ENCODE results near the gene ABCF2.

The ABCF2 gene

DNA sequence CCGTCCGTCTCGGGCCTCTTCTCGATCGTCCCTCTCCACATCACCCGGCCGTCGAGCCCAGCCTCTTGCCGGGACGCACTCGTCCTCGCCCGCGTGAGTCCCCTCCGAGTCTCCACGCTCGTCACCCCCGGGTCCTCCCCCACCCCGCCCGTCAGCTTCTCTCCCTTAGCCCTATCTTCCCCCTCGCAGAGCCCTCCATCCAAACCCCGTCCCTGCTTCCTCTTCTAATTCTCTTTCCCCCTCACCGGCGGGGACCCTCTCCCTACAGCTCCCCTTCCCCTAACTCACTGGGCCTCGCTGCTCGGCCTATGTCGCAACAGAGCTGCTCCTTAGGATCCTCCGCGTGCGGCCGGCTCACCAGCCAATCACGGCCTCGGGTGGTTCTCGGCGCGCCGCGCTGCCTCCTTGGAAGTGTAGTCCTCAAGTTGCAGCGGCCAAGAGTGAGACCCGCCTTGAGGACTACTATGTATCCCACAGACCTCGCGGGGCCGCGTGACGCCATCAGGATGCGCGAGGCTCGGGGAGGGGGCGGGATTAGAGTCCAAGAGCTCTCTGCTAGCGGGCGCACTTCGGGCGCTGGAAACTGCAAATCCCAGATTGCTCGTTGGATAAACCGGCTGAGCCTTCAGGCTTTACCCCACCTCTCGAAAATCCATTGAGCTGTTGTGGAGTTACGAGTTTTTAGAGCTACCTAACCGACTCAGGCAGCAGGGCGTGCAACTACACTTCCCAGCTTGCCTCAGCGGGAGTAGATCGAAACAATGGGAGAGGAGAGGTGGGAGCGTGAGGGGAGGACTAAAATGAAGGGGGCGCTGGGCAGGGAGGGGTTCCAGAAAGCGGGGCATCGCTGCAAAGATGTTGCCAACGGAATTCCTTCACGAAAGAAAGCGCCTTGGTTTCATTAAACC, at the start of gene ABCF2:
TSS of gene ABCF2 (minus strand) at position 331 of the 908 bp plus-strand sequence. CDS start 747 bp downstream, outside the sequence.
- H3K4me3 Mint-ChIP-seq, result peak within 1 kb of the TSS; percentile 97
- CTCF ChIA-PET, result interaction anchor here (0.6 to 2.9 kb wide), 4 partner anchors 12 to 117 kb away, joined by 3 to 16 read pairs (median 3); no protein-coding TSS in a partner anchor
- peaks cover 17% of the 10 kb centered on the region for H3K27me3 Mint-ChIP-seq
- no peaks in the 10 kb centered on the region for H3K9me3 Mint-ChIP-seq
- peaks cover 46% of the 10 kb centered on the region for H3K4me1 Mint-ChIP-seq
- peak; percentile 99 for DNase-seq
- H3K27ac Mint-ChIP-seq, result peak within 1 kb of the TSS; percentile 89
- H3K36me3 Mint-ChIP-seq, result peaks cover 29% of the 10 kb centered on the region

DNA sequence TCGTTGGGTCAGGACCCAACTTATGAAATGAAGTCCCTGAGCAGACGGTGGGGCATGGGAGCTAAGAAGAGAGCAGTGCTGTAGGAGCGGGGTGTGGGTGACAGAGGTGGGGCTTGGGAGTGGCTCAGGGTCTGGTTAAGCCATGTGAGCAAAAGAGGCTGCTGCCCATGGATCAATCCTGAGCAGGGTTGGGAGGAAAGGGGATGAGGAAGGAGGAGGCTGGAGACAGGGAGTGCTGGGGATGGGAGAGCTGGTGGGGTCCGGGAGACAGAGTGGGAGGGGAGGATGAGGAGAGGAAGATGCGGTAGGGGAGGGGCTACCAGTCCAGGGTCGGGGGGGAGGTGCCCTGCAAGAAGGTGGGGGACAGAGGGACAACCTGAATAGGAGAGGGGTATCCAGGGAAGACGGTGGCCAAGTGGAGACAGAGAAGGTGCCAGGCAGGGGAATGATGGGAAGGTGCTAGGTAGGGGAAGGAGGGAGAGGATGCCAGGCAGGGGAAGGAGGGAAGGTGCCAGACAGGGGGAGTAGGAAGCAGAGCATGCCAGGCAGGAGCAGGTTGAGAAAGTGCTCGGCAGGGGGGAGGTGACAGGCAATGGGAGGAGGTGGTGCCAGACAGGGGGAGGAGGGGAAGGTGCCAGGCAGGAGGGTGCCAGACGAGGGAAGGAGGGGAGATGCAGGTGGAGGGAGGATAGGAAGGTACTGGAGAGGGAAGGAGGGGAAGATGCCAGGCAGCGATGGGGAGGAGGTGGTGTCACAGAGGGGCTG, 49.0 kb upstream of the ABCF2 start:
- Mint-ChIP-seq H3K9me3 (no peaks in the 10 kb centered on the region), H3K27ac (no peak overlapping the region), H3K27me3 (peaks cover 51% of the 10 kb centered on the region), H3K36me3 (no peaks in the 10 kb centered on the region), H3K4me3 (peak overlapping the region; percentile 42), H3K4me1 (peaks cover 28% of the 10 kb centered on the region)
- DNase-seq, result peak; percentile 25
- CTCF ChIA-PET, result no interaction called here

DNA sequence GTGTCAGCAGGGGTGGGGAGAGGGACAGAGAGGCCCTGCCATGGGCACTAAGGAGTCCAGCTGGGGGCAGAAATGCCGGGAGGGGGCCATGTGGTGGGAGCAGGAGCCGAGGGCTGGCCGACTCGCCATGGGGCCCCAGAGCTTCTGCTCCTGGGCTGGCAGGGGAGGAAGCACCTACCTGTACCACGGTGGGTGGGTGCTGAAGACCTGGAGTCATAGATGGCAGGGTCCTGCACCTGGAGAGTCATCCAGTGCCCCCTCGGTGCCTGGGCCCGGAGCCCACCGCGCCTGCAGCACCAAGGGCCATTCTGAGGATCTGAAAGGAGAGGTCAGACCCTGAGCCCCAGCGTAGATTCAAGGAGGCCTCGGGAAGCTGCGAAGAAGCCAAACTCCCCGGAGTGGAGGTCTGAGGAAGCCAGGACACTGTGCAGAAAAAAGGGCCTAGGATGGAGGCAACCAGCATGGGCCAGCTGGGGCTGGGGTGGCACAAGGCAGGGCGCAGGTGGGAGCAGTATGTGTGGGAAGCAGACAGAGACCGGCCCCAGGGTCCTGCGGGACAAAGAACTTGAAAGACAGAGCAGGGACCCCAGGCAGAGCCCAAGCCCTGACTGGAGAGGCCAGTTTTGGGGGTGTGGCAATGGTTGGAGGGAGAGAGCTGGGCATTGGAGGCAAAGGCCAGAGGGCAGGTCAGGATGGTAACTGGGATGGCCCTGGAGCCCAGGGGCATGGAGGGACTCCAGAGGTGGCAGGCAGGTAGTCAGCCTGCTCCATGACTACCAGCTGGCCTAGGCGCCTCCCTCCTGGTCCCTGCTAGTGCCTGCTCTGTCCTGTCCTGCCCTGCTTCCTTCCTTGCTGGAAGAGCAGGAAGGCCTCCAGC, 48.2 kb upstream of the ABCF2 start:
- Mint-ChIP-seq H3K9me3 (no peaks in the 10 kb centered on the region), H3K36me3 (no peaks in the 10 kb centered on the region), H3K27ac (no peak overlapping the region), H3K4me3 (peak overlapping the region; percentile 36), H3K27me3 (peaks cover 50% of the 10 kb centered on the region), H3K4me1 (peaks cover 28% of the 10 kb centered on the region)
- CTCF ChIA-PET, result interaction anchor here (0.9 to 1.2 kb wide), 2 partner anchors 31 to 75 kb away, joined by 3 read pairs; no protein-coding TSS in a partner anchor
- DNase-seq, result no peak

DNA sequence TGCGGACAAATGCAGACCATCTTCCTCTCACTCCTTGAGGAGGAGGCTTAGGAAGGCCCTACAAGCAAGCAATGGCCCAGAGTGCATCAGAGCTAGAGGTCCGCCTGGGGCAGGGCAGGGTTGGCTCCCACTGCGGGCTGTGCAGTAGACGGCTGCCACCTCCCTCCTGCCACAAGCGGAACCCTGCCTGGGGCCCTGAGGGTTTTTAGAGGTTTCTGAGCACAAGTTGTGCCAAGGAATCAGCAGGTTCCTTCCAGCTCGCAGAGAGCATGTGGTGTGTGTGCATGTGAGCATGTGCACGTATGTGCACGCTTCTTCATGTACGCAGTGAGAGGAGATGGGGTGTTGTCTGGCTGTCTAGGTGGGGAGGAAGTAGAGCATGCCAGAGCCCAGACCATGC, 47.4 kb upstream of the ABCF2 start:
- no peak overlapping the region for H3K27ac Mint-ChIP-seq
- CTCF ChIA-PET, result interaction anchor here (0.6 to 1.2 kb wide), 3 partner anchors 30 to 90 kb away, joined by 3 read pairs; no protein-coding TSS in a partner anchor
- H3K4me1 Mint-ChIP-seq, result peaks cover 28% of the 10 kb centered on the region
- no peak overlapping the region for H3K4me3 Mint-ChIP-seq
- no peaks in the 10 kb centered on the region for H3K36me3 Mint-ChIP-seq
- H3K9me3 Mint-ChIP-seq, result no peaks in the 10 kb centered on the region
- DNase-seq, result no peak
- peaks cover 48% of the 10 kb centered on the region for H3K27me3 Mint-ChIP-seq

DNA sequence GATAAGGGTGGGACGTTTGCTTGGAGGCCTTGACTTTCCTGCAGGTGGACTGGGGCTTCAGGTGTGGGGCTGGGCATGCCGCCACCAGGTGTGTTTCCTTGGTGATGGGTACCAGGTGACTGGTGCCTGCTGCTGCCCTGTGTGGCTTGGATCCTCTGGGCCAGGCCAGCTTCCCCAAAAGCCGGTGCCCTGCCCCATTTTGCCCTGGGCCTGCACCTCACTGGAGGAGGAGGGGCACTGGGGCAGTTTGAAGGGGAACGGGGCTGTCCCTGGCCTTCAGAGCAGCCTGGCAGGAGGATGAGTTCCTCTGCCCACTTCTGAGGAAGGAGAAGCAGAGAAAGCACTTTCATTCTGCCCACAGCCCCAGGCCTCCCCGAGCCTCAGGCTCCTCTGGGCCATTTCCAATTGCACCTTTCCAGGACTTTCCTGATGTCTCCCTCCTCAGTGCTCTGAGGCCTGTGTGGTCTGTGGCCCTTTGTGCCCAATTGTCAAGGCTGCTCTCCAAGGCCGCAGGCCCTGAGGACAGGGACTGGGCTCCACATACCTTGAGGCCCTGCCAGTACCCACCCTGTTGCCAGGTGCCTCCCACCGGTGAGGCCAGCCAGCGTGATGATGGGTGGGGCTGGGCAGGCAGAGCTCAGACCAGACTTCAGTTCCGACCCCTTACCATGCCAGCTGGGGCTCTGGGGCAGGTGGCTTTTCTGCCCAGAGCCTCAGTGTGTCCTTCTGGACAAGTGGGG, 46.8 kb upstream of the ABCF2 start:
- CTCF ChIA-PET, result interaction anchor here (0.6 to 1.2 kb wide), 2 partner anchors 77 to 90 kb away, joined by 3 read pairs; no protein-coding TSS in a partner anchor
- H3K4me3 Mint-ChIP-seq, result no peak overlapping the region
- no peak overlapping the region for H3K27ac Mint-ChIP-seq
- DNase-seq, result no peak
- H3K36me3 Mint-ChIP-seq, result no peaks in the 10 kb centered on the region
- H3K27me3 Mint-ChIP-seq, result peaks cover 48% of the 10 kb centered on the region
- peaks cover 28% of the 10 kb centered on the region for H3K4me1 Mint-ChIP-seq
- no peaks in the 10 kb centered on the region for H3K9me3 Mint-ChIP-seq

DNA sequence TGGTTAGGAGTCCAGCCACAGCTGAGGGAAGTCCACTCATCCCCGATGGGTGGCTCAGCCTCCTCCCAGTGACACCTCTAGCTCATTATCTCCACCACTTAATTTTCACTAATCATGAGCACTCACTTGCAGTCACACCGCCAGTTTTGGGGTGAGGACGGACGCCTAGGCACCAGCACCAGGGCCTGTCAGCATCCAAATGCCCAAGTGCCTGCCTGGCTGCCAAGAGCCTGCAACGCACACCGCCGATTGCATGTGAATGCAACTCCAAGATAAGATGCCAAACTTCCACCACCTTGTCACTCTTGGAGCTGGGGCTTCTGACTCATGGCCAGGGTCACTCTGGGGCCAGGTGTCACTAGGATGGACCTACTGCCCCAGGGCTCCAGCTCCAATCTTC, 45.9 kb upstream of the ABCF2 start:
- H3K4me1 Mint-ChIP-seq, result peaks cover 28% of the 10 kb centered on the region
- H3K36me3 Mint-ChIP-seq, result no peaks in the 10 kb centered on the region
- H3K27ac Mint-ChIP-seq, result no peak overlapping the region
- H3K9me3 Mint-ChIP-seq, result no peaks in the 10 kb centered on the region
- H3K27me3 Mint-ChIP-seq, result peaks cover 49% of the 10 kb centered on the region
- no peak for DNase-seq
- CTCF ChIA-PET, result no interaction called here
- no peak overlapping the region for H3K4me3 Mint-ChIP-seq

DNA sequence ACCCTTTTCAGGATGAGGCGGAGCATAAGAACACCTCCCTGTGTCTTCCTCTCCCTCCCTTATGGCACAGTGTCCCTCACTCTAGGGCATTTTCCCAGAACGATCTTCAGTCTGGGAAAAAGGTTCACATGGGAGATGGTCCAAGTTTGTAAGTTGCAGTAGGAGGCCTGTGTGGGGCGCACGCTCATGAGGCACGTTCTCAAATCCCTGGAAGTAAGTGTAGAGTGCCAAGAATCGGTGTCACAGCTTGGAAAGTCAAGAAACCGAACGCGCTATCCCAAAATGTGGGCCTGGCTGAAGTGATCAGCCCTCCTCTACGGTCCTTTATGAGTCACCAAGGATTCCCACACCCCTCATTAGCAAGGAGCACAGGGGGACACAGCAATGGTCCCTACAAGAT, 45.4 kb upstream of the ABCF2 start:
- CTCF ChIA-PET, result no interaction called here

DNA sequence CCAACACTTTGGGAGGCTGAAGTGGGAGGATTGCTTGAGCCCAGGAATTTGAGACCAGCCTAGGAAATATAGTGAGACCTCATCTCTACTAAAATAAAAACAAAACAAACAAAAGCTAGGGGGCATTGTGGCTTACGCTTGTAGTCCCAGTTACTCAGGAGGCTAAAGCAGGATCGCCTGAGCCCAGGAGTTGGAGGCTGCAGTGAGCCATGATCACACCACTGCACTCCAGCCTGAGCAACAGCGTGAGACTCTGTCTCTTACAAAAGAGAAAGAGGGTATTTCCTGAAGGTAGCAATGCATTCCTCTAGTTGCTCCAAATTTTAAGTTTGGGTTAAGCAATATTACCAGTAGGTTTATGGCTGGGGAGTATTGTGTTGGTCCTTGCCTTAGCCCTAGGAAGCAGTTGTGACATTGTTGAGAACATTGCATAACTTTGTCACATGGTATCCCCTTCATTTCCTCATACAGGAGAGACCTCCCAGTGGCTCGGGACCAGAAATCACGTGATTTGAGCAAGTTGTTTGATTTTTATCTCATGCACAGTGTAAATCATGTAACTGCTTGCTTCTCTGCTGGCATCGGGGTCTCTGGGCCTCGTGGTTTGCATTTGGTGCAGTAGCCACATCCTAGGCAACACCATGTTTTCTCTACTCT, 44.8 kb upstream of the ABCF2 start:
- DNase-seq, result no peak
- Mint-ChIP-seq H3K27ac (no peak overlapping the region), H3K4me3 (no peak overlapping the region), H3K4me1 (peaks cover 23% of the 10 kb centered on the region), H3K27me3 (peaks cover 39% of the 10 kb centered on the region), H3K9me3 (no peaks in the 10 kb centered on the region), H3K36me3 (no peaks in the 10 kb centered on the region)
- CTCF ChIA-PET, result no interaction called here

More for the DNA sequence above, 45.4 kb upstream of the ABCF2 start:
- Mint-ChIP-seq H3K9me3 (no peaks in the 10 kb centered on the region), H3K4me3 (no peak overlapping the region), H3K36me3 (no peaks in the 10 kb centered on the region), H3K27ac (no peak overlapping the region), H3K4me1 (peaks cover 27% of the 10 kb centered on the region), H3K27me3 (peaks cover 44% of the 10 kb centered on the region)
- no peak for DNase-seq

DNA sequence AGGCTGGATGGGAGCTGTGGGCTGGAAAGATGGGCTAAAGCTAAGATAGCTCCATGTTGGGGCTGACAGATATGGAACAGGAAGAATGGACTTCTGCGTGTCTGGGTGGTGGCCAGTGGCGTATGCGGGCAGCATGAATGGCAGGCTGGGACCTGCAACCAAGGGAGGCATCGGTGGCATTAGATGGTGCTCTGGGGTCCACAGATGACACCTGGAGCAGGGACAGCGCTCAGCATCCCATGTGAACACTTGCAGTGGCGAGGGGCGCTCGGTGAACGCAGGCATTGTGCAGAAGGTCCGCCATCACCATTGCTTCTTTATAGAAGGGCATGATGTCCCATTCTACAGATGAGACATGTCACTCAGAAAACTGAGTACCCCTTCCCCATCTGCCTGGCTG, 42.5 kb upstream of the ABCF2 start:
- no peak overlapping the region for H3K27ac Mint-ChIP-seq
- DNase-seq, result no peak
- no peak overlapping the region for H3K4me3 Mint-ChIP-seq
- peaks cover 20% of the 10 kb centered on the region for H3K27me3 Mint-ChIP-seq
- CTCF ChIA-PET, result interaction anchor here (0.9 kb wide), 1 partner anchor 23 kb away, joined by 3 read pairs; no protein-coding TSS in a partner anchor
- H3K9me3 Mint-ChIP-seq, result no peaks in the 10 kb centered on the region
- no peaks in the 10 kb centered on the region for H3K36me3 Mint-ChIP-seq
- H3K4me1 Mint-ChIP-seq, result peaks cover 14% of the 10 kb centered on the region

DNA sequence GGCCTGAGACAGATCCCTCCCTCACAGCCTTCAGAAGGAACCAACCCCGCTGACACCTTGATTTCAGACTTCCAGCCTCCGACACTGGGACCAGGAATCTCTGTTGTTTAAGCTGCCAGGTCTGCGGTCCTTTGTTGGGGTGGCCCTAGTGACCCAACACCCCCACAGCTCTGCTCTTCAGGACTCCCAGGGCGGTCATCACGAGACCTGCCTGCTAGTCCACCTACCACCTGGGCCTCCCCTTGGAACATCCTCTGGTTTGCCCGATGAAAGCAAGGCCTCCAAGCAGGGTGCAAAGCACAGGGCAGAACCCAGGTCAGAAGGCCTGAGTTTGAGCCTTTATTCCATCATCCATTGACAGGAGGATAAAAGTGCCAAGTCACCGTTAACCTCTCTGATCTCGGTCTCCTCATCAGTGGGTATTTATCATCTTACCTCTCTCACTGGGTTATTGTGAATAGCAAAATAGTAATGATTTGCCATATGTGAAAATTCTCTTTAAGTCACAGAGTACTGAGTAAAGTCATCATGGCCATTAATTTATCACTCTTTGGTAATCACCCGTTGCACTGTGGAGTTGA, 38.4 kb upstream of the ABCF2 start:
- no peaks in the 10 kb centered on the region for H3K4me1 Mint-ChIP-seq
- H3K36me3 Mint-ChIP-seq, result no peaks in the 10 kb centered on the region
- CTCF ChIA-PET, result no interaction called here
- no peak for DNase-seq
- H3K27ac Mint-ChIP-seq, result no peak overlapping the region
- peaks cover 52% of the 10 kb centered on the region for H3K27me3 Mint-ChIP-seq
- H3K9me3 Mint-ChIP-seq, result no peaks in the 10 kb centered on the region
- no peak overlapping the region for H3K4me3 Mint-ChIP-seq

DNA sequence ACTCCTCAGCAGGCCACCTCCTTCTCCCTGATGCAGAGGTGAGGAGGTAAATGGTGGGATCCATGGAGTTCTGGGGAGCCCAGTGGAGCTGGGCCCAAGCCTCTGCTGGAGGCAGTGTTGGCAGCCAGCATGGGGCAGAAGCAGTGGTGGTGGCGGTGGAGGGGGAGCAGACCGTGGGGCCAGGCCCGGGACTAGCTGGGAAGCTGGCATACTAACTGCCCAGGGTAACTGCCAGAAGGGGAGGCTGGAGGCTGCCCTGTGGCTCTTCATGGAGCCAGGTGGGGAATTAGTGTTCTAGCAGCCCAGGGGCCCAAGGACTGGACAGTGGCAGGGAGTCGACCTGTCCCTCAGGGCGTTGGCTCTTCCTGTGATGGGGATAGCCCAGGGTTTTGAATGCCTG, 37.6 kb upstream of the ABCF2 start:
- H3K27me3 Mint-ChIP-seq, result peaks cover 53% of the 10 kb centered on the region
- H3K27ac Mint-ChIP-seq, result no peak overlapping the region
- no peaks in the 10 kb centered on the region for H3K36me3 Mint-ChIP-seq
- CTCF ChIA-PET, result no interaction called here
- no peaks in the 10 kb centered on the region for H3K9me3 Mint-ChIP-seq
- DNase-seq, result no peak
- H3K4me3 Mint-ChIP-seq, result no peak overlapping the region
- H3K4me1 Mint-ChIP-seq, result no peaks in the 10 kb centered on the region

DNA sequence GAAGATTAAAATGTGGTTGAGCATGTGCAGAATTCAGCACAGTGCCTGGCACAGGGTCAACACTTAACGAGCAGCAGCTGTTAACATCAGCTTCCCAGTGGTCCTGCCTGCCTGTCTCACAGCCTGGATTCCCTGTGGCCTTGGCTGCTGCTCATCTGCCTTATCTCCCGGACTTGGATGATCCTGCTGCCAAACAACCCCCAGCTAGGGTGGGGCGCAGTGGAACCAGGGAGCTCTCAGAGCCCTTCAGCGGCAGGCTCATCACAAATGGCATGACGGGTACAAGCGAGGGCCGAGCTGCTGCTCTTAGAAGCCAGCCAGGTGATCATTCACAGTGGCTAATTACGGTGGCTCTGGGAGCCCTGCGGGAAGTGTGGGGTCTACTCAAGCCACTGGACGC, 34.5 kb upstream of the ABCF2 start:
- peaks cover 71% of the 10 kb centered on the region for H3K27me3 Mint-ChIP-seq
- DNase-seq, result no peak
- H3K36me3 Mint-ChIP-seq, result no peaks in the 10 kb centered on the region
- H3K4me3 Mint-ChIP-seq, result no peak overlapping the region
- no peaks in the 10 kb centered on the region for H3K9me3 Mint-ChIP-seq
- no peaks in the 10 kb centered on the region for H3K4me1 Mint-ChIP-seq
- CTCF ChIA-PET, result interaction anchor here (1.0 to 1.7 kb wide), 2 partner anchors 17 to 18 kb away, joined by 3 to 6 read pairs; no protein-coding TSS in a partner anchor
- H3K27ac Mint-ChIP-seq, result peak overlapping the region; percentile 55

Measured in activated naive CD4-positive, alpha-beta T cell treated with anti-CD3 and anti-CD28 coated beads, Interleukin-2, amount 10 ng/mL, durations not matched to agents 7 days and 5 days (primary cell).